HG03342 (cell line): Measurements from ENCODE around the gene ACSM5.
"Not testable (repeated sequence)": the region's sequence is repeated elsewhere in the genome, so short reads cannot be mapped to it uniquely, and the experiment has no call there.

Experiments
- ATAC-seq: cut with Tn5 transposase; IDR thresholded peaks from one replicate; pipeline ENCODE4 v1.9.1; 2021; ENCODE audit warnings: mild to moderate bottlenecking, moderate library complexity; ENCODE audit not compliant: unreplicated experiment

Gene ACSM5

GRCh38 chr16:20398603-20399002 lies 10.7 kb upstream of the ACSM5 start:
- ATAC-seq, result no peak

- ATAC-seq, result no peak
These were observed 10.1 kb upstream of the ACSM5 start for GRCh38 chr16:20399185-20399584.

GRCh38 chr16:20401066-20401465 lies 8.3 kb upstream of the ACSM5 start:
- ATAC-seq, result no peak

- ATAC-seq, result no peak
These were observed 7.8 kb upstream of the ACSM5 start for GRCh38 chr16:20401475-20402016.

- ATAC-seq, result no peak
These were observed 6.7 kb upstream of the ACSM5 start for GRCh38 chr16:20402651-20403050.

GRCh38 chr16:20404637-20405036 lies 4.7 kb upstream of the ACSM5 start, which contains the start of gene PDILT:
Gene PDILT (minus strand): TSS chr16:20404737. CDS start chr16:20399300, 5,437 bp downstream.
- ATAC-seq, result no peak

- peak; percentile 86 for ATAC-seq
These were observed 888 bp downstream of the ACSM5 start for GRCh38 chr16:20410121-20410723.

- no peak for ATAC-seq
These were observed 1.7 kb downstream of the ACSM5 start for GRCh38 chr16:20411055-20411454.

- ATAC-seq, result no peak
These were observed 6.2 kb downstream of the ACSM5 start for GRCh38 chr16:20415541-20415940.

- ATAC-seq, result not testable (repeated sequence)
These were observed 9.8 kb downstream of the ACSM5 start for GRCh38 chr16:20419093-20419492.

- ATAC-seq, result not testable (repeated sequence)
These were observed 12.4 kb downstream of the ACSM5 start for GRCh38 chr16:20421748-20422147.

- ATAC-seq, result not testable (repeated sequence)
These were observed 14.4 kb downstream of the ACSM5 start for GRCh38 chr16:20423772-20424128.

- no peak for ATAC-seq
These were observed 15.0 kb downstream of the ACSM5 start for GRCh38 chr16:20424129-20424866.

GRCh38 chr16:20427401-20427797 lies 18.1 kb downstream of the ACSM5 start:
- ATAC-seq, result not testable (repeated sequence)

GRCh38 chr16:20429499-20429898 lies 20.2 kb downstream of the ACSM5 start:
- not testable (repeated sequence) for ATAC-seq

GRCh38 chr16:20430480-20430879 lies 21.1 kb downstream of the ACSM5 start:
- ATAC-seq, result not testable (repeated sequence)

GRCh38 chr16:20430948-20431347 lies 21.6 kb downstream of the ACSM5 start:
- no peak for ATAC-seq

GRCh38 chr16:20438950-20439349 lies 29.6 kb downstream of the ACSM5 start:
- ATAC-seq, result not testable (repeated sequence)

GRCh38 chr16:20439820-20440231 lies 30.5 kb downstream of the ACSM5 start:
- not testable (repeated sequence) for ATAC-seq

- not testable (repeated sequence) for ATAC-seq
These were observed 31.4 kb downstream of the ACSM5 start for GRCh38 chr16:20440731-20441130.

- no peak for ATAC-seq
These were observed 31.9 kb downstream of the ACSM5 start for GRCh38 chr16:20441191-20441590.

- ATAC-seq, result not testable (repeated sequence)
These were observed 32.5 kb downstream of the ACSM5 start for GRCh38 chr16:20441859-20442258.
